Chondrocyte (in vitro differentiated cells): ENCODE measurements around the gene PRRX2. TPM values are rescaled to one million over a fixed set of nuclear protein-coding genes. Genes with fewer than 3 reads are reported as not detected.

Experiments
- DNase-seq: peaks from one replicate; pipeline ENCODE4 v3.0.0; 2021; ENCODE audit warnings: mixed read lengths, low spot score
- H3K27ac Mint-ChIP-seq: one replicate; pipeline ENCODE4 v1.8.0; 2021; ENCODE audit warnings: mild to moderate bottlenecking, moderate library complexity, mixed read lengths; ENCODE audit not compliant: unreplicated experiment
- H3K27me3 Mint-ChIP-seq: 2 replicates; pipeline ENCODE4 v1.8.0; 2021; ENCODE audit warnings: low read depth, mixed read lengths
- H3K36me3 Mint-ChIP-seq: 2 replicates; pipeline ENCODE4 v1.8.0; 2021; ENCODE audit warnings: low read depth, mixed read lengths
- H3K4me1 Mint-ChIP-seq: 2 replicates; pipeline ENCODE4 v1.8.0; 2021; ENCODE audit warnings: low read depth, mild to moderate bottlenecking, mixed read lengths
- H3K4me3 Mint-ChIP-seq: one replicate; pipeline ENCODE4 v1.8.0; 2021; ENCODE audit warnings: mild to moderate bottlenecking, moderate library complexity, mixed read lengths; ENCODE audit not compliant: unreplicated experiment
- H3K9me3 Mint-ChIP-seq: 2 replicates; pipeline ENCODE4 v1.8.0; 2021; ENCODE audit warnings: low read depth, mixed read lengths
- CTCF ChIP-seq: fragments of 200-600 bp; sonication (generic); IDR thresholded peaks from 2 replicates; pipeline ENCODE4 v1.5.0; 2021; ENCODE audit warnings: antibody characterized with exemption, mild to moderate bottlenecking, moderate library complexity
- long read RNA-seq: library from polyadenylated mRNA; stranded (forward); transcript quantifications from one replicate; pipeline ENCODE4 v2.0.0, GENCODE V29; 2021
- total RNA-seq: library from RNA; stranded (reverse); gene quantifications from 3 replicates; pipeline ENCODE4 v1.2.1, GENCODE V29; 2021

Gene PRRX2
- total RNA-seq = 4.9 to 5.7 TPM (median 5.0 TPM) in 3 replicates
- long read RNA-seq, transcript PRRX2-201 (4 exons, 1,311 nt) = major isoform, 16 of 17 reads
- long read RNA-seq, partial matches to known transcripts = 0 of 17 reads
- long read RNA-seq, other reads (novel, unspliced or antisense) = 1 of 17 reads

GRCh38 chr9:129665389-129665775, at the start of gene PRRX2:
TSS of gene PRRX2 (plus strand) at chr9:129665647. CDS start at chr9:129665868, 221 bp downstream.
- no peaks in the 10 kb centered on the region for H3K36me3 Mint-ChIP-seq
- H3K27me3 Mint-ChIP-seq = peaks cover 2% of the 10 kb centered on the region
- H3K4me3 Mint-ChIP-seq = peak within 1 kb of the TSS; percentile 53
- no peak within 1 kb of the TSS for H3K27ac Mint-ChIP-seq
- H3K4me1 Mint-ChIP-seq = peaks cover 16% of the 10 kb centered on the region
- no peak for TF ChIP-seq CTCF
- DNase-seq = no peak
- H3K9me3 Mint-ChIP-seq = no peaks in the 10 kb centered on the region

GRCh38 chr9:129617167-129617566, 48.3 kb upstream of the PRRX2 start:
- H3K4me1 Mint-ChIP-seq = peaks cover 30% of the 10 kb centered on the region
- H3K27ac Mint-ChIP-seq = peak overlapping the region; percentile 78
- H3K27me3 Mint-ChIP-seq = no peaks in the 10 kb centered on the region
- DNase-seq = no peak
- no peaks in the 10 kb centered on the region for H3K36me3 Mint-ChIP-seq
- H3K9me3 Mint-ChIP-seq = no peaks in the 10 kb centered on the region
- peak; percentile 79 for TF ChIP-seq CTCF
- no peak overlapping the region for H3K4me3 Mint-ChIP-seq

GRCh38 chr9:129619787-129620668, 45.4 kb upstream of the PRRX2 start:
- peak; percentile 69 for TF ChIP-seq CTCF
- DNase-seq = no peak
- Mint-ChIP-seq H3K4me1 (peaks cover 23% of the 10 kb centered on the region), H3K4me3 (peak overlapping the region; percentile 46), H3K9me3 (no peaks in the 10 kb centered on the region), H3K27me3 (no peaks in the 10 kb centered on the region), H3K36me3 (no peaks in the 10 kb centered on the region), H3K27ac (no peak overlapping the region)

GRCh38 chr9:129620669-129621295, 44.7 kb upstream of the PRRX2 start, which contains the start of gene C9orf50:
TSS of gene C9orf50 (minus strand) at chr9:129621101. CDS start at chr9:129620574, 527 bp downstream.
- H3K4me1 Mint-ChIP-seq = peaks cover 23% of the 10 kb centered on the region
- H3K4me3 Mint-ChIP-seq = peak within 1 kb of the TSS; percentile 46
- H3K27ac Mint-ChIP-seq = no peak within 1 kb of the TSS
- no peaks in the 10 kb centered on the region for H3K9me3 Mint-ChIP-seq
- H3K27me3 Mint-ChIP-seq = no peaks in the 10 kb centered on the region
- no peaks in the 10 kb centered on the region for H3K36me3 Mint-ChIP-seq
- no peak for TF ChIP-seq CTCF
- DNase-seq = no peak

- Mint-ChIP-seq H3K4me1 (peaks cover 33% of the 10 kb centered on the region), H3K4me3 (no peak overlapping the region), H3K27ac (peak overlapping the region; percentile 37), H3K36me3 (no peaks in the 10 kb centered on the region), H3K27me3 (no peaks in the 10 kb centered on the region), H3K9me3 (no peaks in the 10 kb centered on the region)
- no peak for DNase-seq
- no peak for TF ChIP-seq CTCF
Measured at GRCh38 chr9:129623331-129623730, 42.1 kb upstream of the PRRX2 start.
